ENCODE data around the gene CTNNBL1.

CTNNBL1 gene

DNA sequence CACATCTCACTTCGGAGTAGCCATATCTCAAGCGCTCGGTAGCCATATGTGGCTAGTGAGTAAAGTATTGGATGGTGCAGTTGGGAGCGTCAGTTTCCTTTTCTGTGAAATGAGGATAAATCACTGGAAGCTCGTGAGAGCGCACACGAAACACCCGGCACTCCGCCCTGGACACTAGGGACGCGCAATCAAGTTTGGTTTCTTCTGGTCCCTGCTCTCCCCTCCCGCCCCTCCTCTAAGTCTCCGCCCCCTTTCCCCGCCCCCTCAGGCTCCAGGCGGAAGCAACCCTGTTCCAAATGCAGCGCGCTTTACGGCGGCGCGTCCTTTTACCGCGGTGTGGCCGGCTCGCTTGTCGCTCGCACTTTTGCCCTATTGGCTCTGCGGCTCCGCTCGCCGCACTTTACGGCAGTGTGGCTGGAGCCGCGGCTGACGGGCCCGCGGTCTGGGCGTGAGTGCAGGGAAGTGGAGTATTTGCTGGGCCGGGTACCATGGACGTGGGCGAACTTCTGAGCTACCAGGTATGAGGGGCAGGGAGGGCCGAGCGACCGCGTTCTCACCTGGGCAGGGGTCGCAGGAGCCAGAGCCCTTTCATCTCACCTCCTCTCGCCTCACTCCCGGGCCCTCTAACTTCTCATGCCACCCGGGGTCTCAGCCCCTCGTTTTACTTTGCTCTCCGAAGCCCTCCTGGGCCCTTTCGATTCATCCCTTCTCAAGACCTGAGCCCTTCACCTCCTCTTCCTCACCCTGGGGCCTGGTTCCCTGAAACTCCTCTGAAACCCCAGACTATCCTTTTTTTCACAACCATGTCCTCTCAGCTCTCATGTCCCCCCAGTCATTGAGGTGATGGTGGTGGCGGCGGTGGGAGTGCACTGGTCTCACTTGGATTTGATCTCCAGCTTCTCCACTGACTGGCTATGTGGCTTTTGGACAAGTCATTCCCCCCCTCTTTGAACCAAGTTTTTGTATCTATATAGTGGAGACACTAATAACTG is at the start of gene CTNNBL1:
CTNNBL1 (plus strand) TSS at position 396 of the 992 bp plus-strand sequence; CDS start at position 489, 93 bp downstream.
- Histone ChIP-seq H3K9me3 (ENCODE audit: severe bottlenecking) (no peaks in the 10 kb centered on the region), H3K27me3 (ENCODE audit: insufficient read depth, low read depth, severe bottlenecking) (no peaks in the 10 kb centered on the region), H3K27ac (peak within 1 kb of the TSS; percentile 40), H3K4me3 (ENCODE audit: low read depth, low read length) (peak within 1 kb of the TSS; percentile 76), H3K36me3 (no peaks in the 10 kb centered on the region; the same call in 1 of the 2 replicates)
- TF ChIP-seq, protein P1, sequence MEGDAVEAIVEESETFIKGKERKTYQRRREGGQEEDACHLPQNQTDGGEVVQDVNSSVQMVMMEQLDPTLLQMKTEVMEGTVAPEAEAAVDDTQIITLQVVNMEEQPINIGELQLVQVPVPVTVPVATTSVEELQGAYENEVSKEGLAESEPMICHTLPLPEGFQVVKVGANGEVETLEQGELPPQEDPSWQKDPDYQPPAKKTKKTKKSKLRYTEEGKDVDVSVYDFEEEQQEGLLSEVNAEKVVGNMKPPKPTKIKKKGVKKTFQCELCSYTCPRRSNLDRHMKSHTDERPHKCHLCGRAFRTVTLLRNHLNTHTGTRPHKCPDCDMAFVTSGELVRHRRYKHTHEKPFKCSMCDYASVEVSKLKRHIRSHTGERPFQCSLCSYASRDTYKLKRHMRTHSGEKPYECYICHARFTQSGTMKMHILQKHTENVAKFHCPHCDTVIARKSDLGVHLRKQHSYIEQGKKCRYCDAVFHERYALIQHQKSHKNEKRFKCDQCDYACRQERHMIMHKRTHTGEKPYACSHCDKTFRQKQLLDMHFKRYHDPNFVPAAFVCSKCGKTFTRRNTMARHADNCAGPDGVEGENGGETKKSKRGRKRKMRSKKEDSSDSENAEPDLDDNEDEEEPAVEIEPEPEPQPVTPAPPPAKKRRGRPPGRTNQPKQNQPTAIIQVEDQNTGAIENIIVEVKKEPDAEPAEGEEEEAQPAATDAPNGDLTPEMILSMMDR (IDR thresholded peaks at IDR 0.05; ENCODE audit: low read depth, low read length) = no peak
- peak; percentile 98 for DNase-seq

DNA sequence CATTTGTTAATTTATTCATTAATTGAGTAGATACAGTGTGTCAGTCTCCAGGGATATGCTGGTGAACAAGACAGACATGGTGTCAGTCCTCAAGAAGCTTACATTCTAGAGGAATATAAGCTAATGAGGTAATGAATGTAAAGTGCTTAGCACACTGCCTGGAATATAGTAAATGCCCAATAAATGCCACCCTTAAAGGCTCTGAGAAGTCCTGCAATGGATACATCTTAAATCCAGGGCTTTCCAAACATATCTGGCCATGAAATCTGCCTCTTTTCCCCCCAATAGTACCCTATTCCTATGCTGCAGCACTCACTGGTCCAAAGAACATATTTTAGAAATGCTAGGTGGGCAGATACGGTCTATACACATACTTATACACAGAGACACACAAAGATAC is 49.2 kb upstream of the CTNNBL1 start:
- no peaks in the 10 kb centered on the region for H3K27me3 ChIP-seq (ENCODE audit: insufficient read depth, low read depth, severe bottlenecking)
- TF ChIP-seq, protein P1 (IDR thresholded peaks at IDR 0.05; ENCODE audit: low read depth, low read length) = no peak
- H3K9me3 ChIP-seq (ENCODE audit: severe bottlenecking) = no peaks in the 10 kb centered on the region
- no peak overlapping the region for H3K4me3 ChIP-seq (ENCODE audit: low read depth, low read length)
- H3K27ac ChIP-seq = no peak overlapping the region
- no peaks in the 10 kb centered on the region for H3K36me3 ChIP-seq
- DNase-seq = no peak

DNA sequence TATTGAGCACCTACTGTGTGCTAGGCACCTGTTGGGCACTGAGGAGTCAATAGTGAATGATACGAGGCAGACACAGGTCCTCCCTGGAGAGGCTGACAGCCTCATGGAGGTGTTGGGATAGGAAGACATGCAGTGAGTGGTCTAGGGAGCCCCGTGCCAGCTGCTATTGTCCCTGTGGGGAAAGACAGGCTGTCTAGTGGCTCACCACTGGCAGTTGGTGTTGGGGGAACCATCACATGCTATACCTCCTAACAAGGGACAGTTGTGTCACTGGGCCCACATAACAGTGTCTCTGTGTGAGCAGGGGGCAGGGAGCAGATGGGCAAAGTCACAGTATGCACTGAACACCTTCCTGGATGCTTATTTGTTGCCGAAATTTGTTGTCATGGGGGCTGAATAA is 45.9 kb upstream of the CTNNBL1 start:
- H3K9me3 ChIP-seq (ENCODE audit: severe bottlenecking) = no peaks in the 10 kb centered on the region
- no peaks in the 10 kb centered on the region for H3K27me3 ChIP-seq (ENCODE audit: insufficient read depth, low read depth, severe bottlenecking)
- no peak overlapping the region for H3K27ac ChIP-seq
- no peak overlapping the region for H3K4me3 ChIP-seq (ENCODE audit: low read depth, low read length)
- H3K36me3 ChIP-seq = no peaks in the 10 kb centered on the region
- TF ChIP-seq, protein P1 (IDR thresholded peaks at IDR 0.05; ENCODE audit: low read depth, low read length) = no peak
- no peak for DNase-seq

GRCh38 chr20:37649017-37649416 is 44.8 kb upstream of the CTNNBL1 start:
- H3K9me3 ChIP-seq (ENCODE audit: severe bottlenecking) = no peaks in the 10 kb centered on the region
- no peak for DNase-seq
- H3K4me3 ChIP-seq (ENCODE audit: low read depth, low read length) = no peak overlapping the region
- H3K36me3 ChIP-seq = no peaks in the 10 kb centered on the region
- H3K27me3 ChIP-seq (ENCODE audit: insufficient read depth, low read depth, severe bottlenecking) = no peaks in the 10 kb centered on the region
- TF ChIP-seq, protein P1 (IDR thresholded peaks at IDR 0.05; ENCODE audit: low read depth, low read length) = no peak
- no peak overlapping the region for H3K27ac ChIP-seq

DNA sequence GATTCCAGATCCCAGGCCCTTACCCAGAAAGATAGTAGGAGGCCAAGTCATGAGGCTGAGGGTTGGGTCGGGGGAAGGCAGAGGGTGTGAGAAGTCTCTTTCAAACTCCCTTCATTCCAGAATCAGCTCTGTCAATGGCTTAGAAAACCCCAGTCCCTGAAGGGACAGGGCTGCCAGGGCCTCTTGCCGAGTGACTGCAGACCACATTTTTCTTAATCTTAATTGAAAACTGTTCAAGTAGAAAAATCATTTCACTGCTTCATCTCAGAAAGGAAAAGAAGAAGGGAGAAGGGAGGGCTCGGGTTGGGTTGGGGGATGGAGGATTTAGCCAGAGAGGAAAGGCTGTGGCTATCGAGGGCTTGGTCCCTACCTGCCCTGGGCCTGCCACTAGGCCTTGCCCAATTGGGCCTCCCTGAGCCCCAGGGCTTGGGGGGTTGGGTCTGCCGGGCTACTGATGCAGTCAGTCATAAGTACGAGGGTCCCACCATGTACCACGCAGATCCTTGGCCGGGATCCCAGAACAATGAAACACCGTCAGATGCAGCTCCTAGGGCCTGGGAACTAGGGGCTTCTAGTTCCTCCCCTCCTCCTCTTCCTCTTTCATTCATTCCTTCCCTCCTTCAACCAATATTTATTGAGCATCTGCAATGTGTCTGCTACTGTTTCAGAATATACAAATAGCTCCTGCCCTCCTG is 44.0 kb upstream of the CTNNBL1 start:
- H3K27me3 ChIP-seq (ENCODE audit: insufficient read depth, low read depth, severe bottlenecking) = no peaks in the 10 kb centered on the region
- no peaks in the 10 kb centered on the region for H3K9me3 ChIP-seq (ENCODE audit: severe bottlenecking)
- H3K36me3 ChIP-seq = no peaks in the 10 kb centered on the region
- DNase-seq = no peak
- no peak overlapping the region for H3K27ac ChIP-seq
- no peak overlapping the region for H3K4me3 ChIP-seq (ENCODE audit: low read depth, low read length)
- TF ChIP-seq, protein P1 (IDR thresholded peaks at IDR 0.05; ENCODE audit: low read depth, low read length) = no peak

Measured in WERI-Rb-1 (cell line).